GM12878 (cell line): Measurements from ENCODE around the gene DGLUCY. TPM values are rescaled to one million over a fixed set of nuclear protein-coding genes. Genes with fewer than 3 reads are reported as not detected.

Experiments
- ATAC-seq: fragments of 200-7000 bp; cut with Tn5 transposase; 3 replicates; pipeline ENCODE4 v1.9.1; 2020; ENCODE audit warnings: mild to moderate bottlenecking, moderate library complexity
- BruUV-seq: library from RNA; stranded (reverse); fragments of 400-500 nt; replicated peaks from 2 replicates; lab custom pipeline; 2021; lab: Mats Ljungman, UMichigan
- CTCF ChIA-PET: fragments of 300-600 bp; sonication (Branson Sonifier 250); formaldehyde crosslinking; extraction: SDS; loops from one replicate; lab custom pipeline; 2021; ENCODE audit warnings: inconsistent platforms; lab: Yijun Ruan, JAX
- POLR2A ChIA-PET: fragments of 350-600 bp; formaldehyde crosslinking; extraction: SDS; loops from one replicate; lab custom pipeline; 2021; ENCODE audit warnings: inconsistent platforms; lab: Charles Lee
- RAD21 ChIA-PET: fragments of 300-600 bp; sonication (Branson Sonifier 250); formaldehyde crosslinking; loops from one replicate; lab custom pipeline; 2023; ENCODE audit warnings: antibody characterized with exemption; ENCODE audit not compliant: unreplicated experiment; lab: Charles Lee
- SMC1A ChIA-PET: fragments of 300-600 bp; sonication (Branson Sonifier 250); formaldehyde crosslinking; loops from one replicate; lab custom pipeline; 2023; ENCODE audit not compliant: unreplicated experiment, uncharacterized antibody; lab: Charles Lee
- DNase-seq: peaks from one replicate; pipeline ENCODE4 v3.0.0-alpha.2; 2011; ENCODE audit warnings: low read depth, low spot score
- FAIRE-seq: peaks from 3 replicates; lab custom pipeline; 2011; peaks lifted over from hg19 to GRCh38; lab: Jason Lieb, UNC
- H2AFZ ChIP-seq: 2 replicates; pipeline ENCODE4 v1.6.0; 2011; ENCODE audit warnings: low read depth, low read length, control low read depth; ENCODE audit not compliant: control insufficient read depth
- H3K27ac ChIP-seq: 2 replicates; pipeline ENCODE4 v1.5.1; 2011; ENCODE audit warnings: control low read depth; ENCODE audit not compliant: control insufficient read depth, insufficient read depth
- H3K27me3 ChIP-seq, 2 experiments: replicated peaks in 1 of 2; 2 replicates each; pipeline versions ENCODE4 v1.6.0 to v1.6.1; 2011; ENCODE audit warnings: low read length in 1 of 2; ENCODE audit not compliant: control insufficient read depth in 2 of 2, insufficient read depth in 2 of 2
- H3K36me3 ChIP-seq, 2 experiments: 2 replicates each; pipeline ENCODE4 v1.5.1; 2011; ENCODE audit warnings: low read length in 1 of 2; ENCODE audit not compliant: control insufficient read depth in 2 of 2, insufficient read depth in 2 of 2
- H3K4me1 ChIP-seq: 2 replicates; pipeline ENCODE4 v1.6.1; 2011; ENCODE audit warnings: mild to moderate bottlenecking, low read length, moderate library complexity, mixed read lengths; ENCODE audit not compliant: control insufficient read depth, insufficient read depth
- H3K4me2 ChIP-seq: 2 replicates; pipeline ENCODE4 v1.6.0; 2011; ENCODE audit warnings: control low read depth; ENCODE audit not compliant: control insufficient read depth, insufficient read depth
- H3K4me3 ChIP-seq: fragments of 200-600 bp; sonication (generic); 2 replicates; pipeline ENCODE4 v1.5.1; 2016
- H3K79me2 ChIP-seq: 2 replicates; pipeline ENCODE4 v1.6.0; 2011; ENCODE audit warnings: low read length; ENCODE audit not compliant: control insufficient read depth, insufficient read depth
- H3K9ac ChIP-seq: 2 replicates; pipeline ENCODE4 v1.8.0; 2011; ENCODE audit warnings: low read length, control low read depth, mixed read lengths; ENCODE audit not compliant: control insufficient read depth, insufficient read depth
- H3K9me3 ChIP-seq: replicated peaks from 3 replicates; pipeline ENCODE4 v1.5.1; 2011; ENCODE audit warnings: mild to moderate bottlenecking, low read length; ENCODE audit not compliant: control insufficient read depth, insufficient read depth
- H4K20me1 ChIP-seq: 2 replicates; pipeline ENCODE4 v1.6.0; 2011; ENCODE audit not compliant: control insufficient read depth, insufficient read depth
- BHLHE40 ChIP-seq, 2 experiments: fragments of 450-650 bp in 1 of 2; IDR thresholded peaks; 2 replicates each; pipeline ENCODE4 v1.6.1; 2011 to 2017; ENCODE audit warnings: low read depth in 2 of 2, borderline replicate concordance in 1 of 2, improper control_type of control experiment in 1 of 2, low read length in 1 of 2, mild to moderate bottlenecking in 1 of 2
- BMI1 ChIP-seq: fragments of 450-650 bp; IDR thresholded peaks from 2 replicates; pipeline ENCODE4 v1.6.1; 2016; ENCODE audit warnings: mild to moderate bottlenecking, moderate library complexity, borderline replicate concordance
- CBFB ChIP-seq: IDR thresholded peaks from 2 replicates; pipeline ENCODE4 v1.6.1; 2016; ENCODE audit warnings: antibody characterized with exemption, low read depth
- CHD2 ChIP-seq: IDR thresholded peaks from 2 replicates; pipeline ENCODE4 v1.6.1; 2011; ENCODE audit warnings: low read depth, low read length, improper control_type of control experiment, borderline replicate concordance
- E4F1 ChIP-seq: fragments of 450-650 bp; IDR thresholded peaks from 2 replicates; pipeline ENCODE4 v1.6.1; 2018; ENCODE audit warnings: borderline replicate concordance, mild to moderate bottlenecking; ENCODE audit not compliant: partially characterized antibody
- ESRRA ChIP-seq: IDR thresholded peaks from 2 replicates; pipeline ENCODE4 v1.6.1; 2012; ENCODE audit warnings: mild to moderate bottlenecking, low read length, improper control_type of control experiment
- FOS ChIP-seq: IDR thresholded peaks from 3 replicates; pipeline ENCODE4 v1.6.1; 2011; ENCODE audit warnings: borderline replicate concordance; ENCODE audit not compliant: insufficient read length; ENCODE audit errors: extremely low read depth
- GATAD2B ChIP-seq: fragments of 450-650 bp; conservative IDR thresholded peaks from 2 replicates; pipeline ENCODE4 v1.6.1; 2017; ENCODE audit warnings: low read depth, mild to moderate bottlenecking, moderate library complexity
- IKZF2 ChIP-seq, 2 experiments: fragments of 450-650 bp; IDR thresholded peaks; 2 replicates each; pipeline ENCODE4 v1.6.1; 2017; ENCODE audit warnings: mild to moderate bottlenecking in 2 of 2, moderate library complexity in 2 of 2
- KLF5 ChIP-seq: fragments of 450-650 bp; IDR thresholded peaks from 2 replicates; pipeline ENCODE4 v1.6.1; 2014; ENCODE audit warnings: mild to moderate bottlenecking; ENCODE audit not compliant: partially characterized antibody
- NBN ChIP-seq: fragments of 450-650 bp; IDR thresholded peaks from 2 replicates; pipeline ENCODE4 v1.6.1; 2016
- PAX8 ChIP-seq: fragments of 450-650 bp; IDR thresholded peaks from 2 replicates; pipeline ENCODE4 v1.6.1; 2017; ENCODE audit warnings: mild to moderate bottlenecking, moderate library complexity
- RAD51 ChIP-seq: fragments of 450-650 bp; IDR thresholded peaks from 2 replicates; pipeline ENCODE4 v1.6.1; 2016; ENCODE audit warnings: moderate library complexity, mild to moderate bottlenecking, inconsistent platforms
- SRF ChIP-seq, 2 experiments: IDR thresholded peaks; 2 replicates each; pipeline ENCODE4 v1.6.1; 2011; ENCODE audit warnings: low read depth in 2 of 2, low read length in 2 of 2, mild to moderate bottlenecking in 1 of 2, moderate library complexity in 1 of 2
- TARDBP ChIP-seq: IDR thresholded peaks from 2 replicates; pipeline ENCODE4 v1.6.1; 2016; ENCODE audit warnings: borderline replicate concordance
- ZBED1 ChIP-seq: IDR thresholded peaks from 2 replicates; pipeline ENCODE4 v1.6.1; 2016; ENCODE audit warnings: borderline replicate concordance
- WGBS: methylation state at CpG from one replicate; pipeline ENCODE4 v1.1.6; 2016; ENCODE audit warnings: low lambda C conversion rate; ENCODE audit not compliant: insufficient replicate concordance, insufficient coverage; ENCODE audit errors: missing lambda C conversion rate; 5-methylcytosine and 5-hydroxymethylcytosine counted together
- in situ Hi-C: fragments of 300-500 bp; cut with MboI; formaldehyde crosslinking; loops from 9 replicates; pipeline ENCODE4 v1.14.3; 2018; ENCODE audit warnings: mixed read lengths
- intact Hi-C: fragments of 100-400 bp; cut with micrococcal nuclease; formaldehyde crosslinking; loops from one replicate; pipeline ENCODE4 v1.14.2; 2022; ENCODE audit not compliant: unreplicated experiment
- polyA plus RNA-seq, 11 experiments: library from polyadenylated mRNA; depleted of rRNA in 4 of 11; unstranded in 6 of 11; stranded (reverse) in 5 of 11; fragments of >200 nt; fragmentation: Nextera tagmentation in 4 of 11; fragmentation: Illumina TruSeq in 1 of 11; extraction: Ambion mirVana in 4 of 11; extraction: Trizol in 1 of 11; gene quantifications; 1 replicate in 1 of 11; 2 replicates in 10 of 11; pipeline versions ENCODE4 v1.2.1 to v1.2.3, GENCODE V29; 2011 to 2016; ENCODE audit warnings: inconsistent platforms in 2 of 11, missing spikeins in 2 of 11, low read depth in 1 of 11
- total RNA-seq, 4 experiments: library from RNA; depleted of rRNA in 3 of 4; stranded (reverse); fragments of >200 nt in 3 of 4; fragmentation: Illumina TruSeq in 1 of 4; extraction: Trizol in 1 of 4; gene quantifications; 2 replicates each; pipeline versions ENCODE4 v1.2.1 to v1.2.3, GENCODE V29; 2013 to 2021
- TF ChIP-seq, protein P1 (sequence below): fragments of 450-650 bp; IDR thresholded peaks from 2 replicates; pipeline ENCODE4 v1.6.1; 2017; ENCODE audit warnings: borderline replicate concordance

The DGLUCY gene
- total and polyA plus RNA-seq, 10 of the 15 experiments (the other 5 are each of a cell fraction or from before 2014, with no cell fraction given), result 15.0 to 70.3 (median 55.1) TPM

GRCh38 chr14:91138511-91139359 is 24.9 kb downstream of the DGLUCY start:
- H3K27ac ChIP-seq, result no peak overlapping the region
- CTCF ChIA-PET, result interaction anchor here (0.6 to 4.6 kb wide), 21 partner anchors 9 to 239 kb away, joined by 3 to 44 read pairs (median 5); partner anchors contain the start of gene DGLUCY
- H3K9ac ChIP-seq, result no peak overlapping the region
- no peaks in the 10 kb centered on the region for H3K9me3 ChIP-seq
- peaks cover 14% of the 10 kb centered on the region for H3K4me1 ChIP-seq
- peaks cover 3 to 14% of the 10 kb centered on the region in 2 experiments for H3K36me3 ChIP-seq
- DNase-seq (no peak), ATAC-seq (peak; percentile 70), FAIRE-seq (no peak)
- intact Hi-C loops, result no loop called here
- no TSS peak for BruUV-seq
- POLR2A ChIA-PET, result interaction anchor here (0.6 to 1.6 kb wide), 3 partner anchors 23 to 80 kb away, joined by 5 to 11 read pairs (median 7); no protein-coding TSS in a partner anchor
- no peak overlapping the region for H3K4me3 ChIP-seq
- no peaks in the 10 kb centered on the region; the same call in 1 of the 2 replicates for H4K20me1 ChIP-seq
- no peaks in the 10 kb centered on the region for H3K27me3 ChIP-seq
- in situ Hi-C loops, result no loop called here
- no peak overlapping the region for H3K4me2 ChIP-seq
- H3K79me2 ChIP-seq, result peaks cover 2% of the 10 kb centered on the region; the same call in 1 of the 2 replicates
- SMC1A ChIA-PET, result interaction anchor here (0.7 to 5.9 kb wide), 19 partner anchors 15 to 237 kb away, joined by 3 to 38 read pairs (median 4); partner anchors contain the start of genes DGLUCY and RPS6KA5
- H2AFZ ChIP-seq, result no peak overlapping the region
- 70% methylated on average over 6 of the region's 6 CpGs for WGBS
- RAD21 ChIA-PET, result interaction anchor here (0.9 to 4.6 kb wide), 7 partner anchors 18 to 236 kb away, joined by 3 to 30 read pairs (median 11); partner anchors contain the start of genes DGLUCY and RPS6KA5
- TF ChIP-seq BHLHE40 (IDR thresholded peaks at IDR 0.05; ENCODE audit: borderline replicate concordance in 1 of 2, low read depth in 2 of 2, low read length in 1 of 2) (no peak), E4F1 (no peak), RAD51 (no peak), SRF (IDR thresholded peaks at IDR 0.05; ENCODE audit: low read depth in 2 of 2, low read length in 2 of 2) (no peak), CHD2 (peak; percentile 81), ESRRA (no peak), FOS (no peak), GATAD2B (no peak), ZBED1 (no peak), PAX8 (no peak), TARDBP (no peak), NBN (0 out of 2 replicates have a peak, but pooled peaks have one; percentile 26), CBFB (no peak), IKZF2 (IDR thresholded peaks at IDR 0.05) (no peak), KLF5 (no peak), BMI1 (no peak)
- TF ChIP-seq, protein P1, sequence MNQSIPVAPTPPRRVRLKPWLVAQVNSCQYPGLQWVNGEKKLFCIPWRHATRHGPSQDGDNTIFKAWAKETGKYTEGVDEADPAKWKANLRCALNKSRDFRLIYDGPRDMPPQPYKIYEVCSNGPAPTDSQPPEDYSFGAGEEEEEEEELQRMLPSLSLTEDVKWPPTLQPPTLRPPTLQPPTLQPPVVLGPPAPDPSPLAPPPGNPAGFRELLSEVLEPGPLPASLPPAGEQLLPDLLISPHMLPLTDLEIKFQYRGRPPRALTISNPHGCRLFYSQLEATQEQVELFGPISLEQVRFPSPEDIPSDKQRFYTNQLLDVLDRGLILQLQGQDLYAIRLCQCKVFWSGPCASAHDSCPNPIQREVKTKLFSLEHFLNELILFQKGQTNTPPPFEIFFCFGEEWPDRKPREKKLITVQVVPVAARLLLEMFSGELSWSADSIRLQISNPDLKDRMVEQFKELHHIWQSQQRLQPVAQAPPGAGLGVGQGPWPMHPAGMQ, result no peak
